ENCODE measurements around the gene PCBD1.

DNA sequence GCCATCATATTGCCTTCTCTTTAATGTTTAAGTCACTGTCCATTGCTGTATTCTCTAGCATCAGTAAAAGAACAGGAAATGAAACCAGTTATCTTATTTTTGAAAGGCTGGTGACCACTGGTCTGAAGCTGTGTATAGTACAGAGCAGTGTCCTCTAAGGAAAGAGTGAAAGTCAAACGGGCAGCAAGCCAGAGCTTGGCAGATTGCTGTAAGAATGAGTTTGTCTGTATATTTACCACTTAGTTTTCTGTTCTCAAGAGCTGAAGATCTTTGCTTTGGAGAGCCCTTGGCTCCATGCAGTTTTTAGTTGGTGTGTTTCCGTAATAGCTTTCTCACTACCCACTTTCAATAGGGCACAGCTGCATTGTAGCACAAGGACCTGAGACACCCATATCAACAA, 31.9 kb downstream of the PCBD1 start:
- TF ChIP-seq EZH2 (IDR thresholded peaks at IDR 0.05; ENCODE audit: insufficient read depth, low read length) (no peak), CTCF (IDR thresholded peaks at IDR 0.05; ENCODE audit: insufficient read depth, low read depth, low read length) (no peak)
